ENCODE results near the gene PANK4. TPM values are rescaled to one million over a fixed set of nuclear protein-coding genes. Genes with fewer than 3 reads are reported as not detected.

PANK4 gene
- total RNA-seq, 1 experiment from 2014 or later, result 32.2 TPM

DNA sequence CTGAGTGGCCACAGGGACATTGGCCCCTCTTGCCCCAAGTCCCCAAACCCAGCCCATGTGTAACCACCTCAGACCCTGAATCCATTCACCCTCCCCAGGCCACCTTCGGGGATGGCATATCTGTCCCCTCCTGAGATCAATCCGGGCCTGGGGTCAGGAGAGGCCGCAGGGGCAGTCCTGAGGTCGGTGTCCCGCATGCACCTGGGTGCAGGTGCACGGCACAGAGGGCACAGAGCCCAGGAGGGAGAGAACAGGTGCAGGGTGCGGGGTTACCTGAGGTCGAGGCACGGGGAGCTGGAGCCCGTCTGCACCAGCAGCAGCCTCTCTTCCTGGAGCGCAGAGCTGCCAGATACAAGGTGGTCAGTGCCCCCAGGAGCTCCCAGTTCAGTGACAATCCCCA is 16.8 kb downstream of the PANK4 start:
- Mint-ChIP-seq H3K4me3 (no peak overlapping the region), H3K9me3 (no peaks in the 10 kb centered on the region), H3K27ac (no peak overlapping the region; a peak in 1 of 7 replicates), H3K4me1 (no peaks in the 10 kb centered on the region), H3K36me3 (ENCODE audit: insufficient read depth in 1 of 3, low read depth in 3 of 3) (peaks cover 12 to 42% (median 37%) of the 10 kb centered on the region in 3 experiments; a peak in 6 of 7 replicates), H3K27me3 (ENCODE audit: low read depth) (no peaks in the 10 kb centered on the region)
- Histone ChIP-seq H2AK5ac (ENCODE audit: insufficient read length, low read length) (no peak overlapping the region), H3K9me3 (ENCODE audit: control insufficient read depth, low read depth, low read length) (no peaks in the 10 kb centered on the region), H4K20me1 (ENCODE audit: control insufficient read depth, insufficient read depth, insufficient read length) (no peaks in the 10 kb centered on the region), H3K4me2 (ENCODE audit: insufficient read depth, insufficient read length, low read length) (no peak overlapping the region), H3K18ac (ENCODE audit: insufficient read length, low read depth, low read length) (no peak overlapping the region), H2BK120ac (ENCODE audit: low read depth, low read length, poor library complexity, severe bottlenecking) (no peak overlapping the region), H2AFZ (ENCODE audit: low read length) (no peak overlapping the region), H3K79me1 (ENCODE audit: insufficient read depth, low read depth, low read length, poor library complexity, severe bottlenecking) (no peaks in the 10 kb centered on the region), H2BK20ac (ENCODE audit: low read depth, low read length, poor library complexity, severe bottlenecking) (no peak overlapping the region), H4K8ac (replicated peaks; ENCODE audit: insufficient read length, low read depth, low read length) (no peak overlapping the region), H3K23ac (ENCODE audit: insufficient read length, low read depth, low read length) (no peak overlapping the region), H3K9ac (ENCODE audit: extremely low read depth, insufficient read length, low read length) (no peak overlapping the region), H2BK12ac (ENCODE audit: insufficient read length, low read depth, low read length) (no peak overlapping the region), H3K27me3 (ENCODE audit: insufficient read depth, low read length) (no peaks in the 10 kb centered on the region), H4K91ac (ENCODE audit: insufficient read length, low read depth, low read length) (no peak overlapping the region), H3K4ac (ENCODE audit: low read depth, low read length) (no peak overlapping the region), H4K5ac (ENCODE audit: insufficient read length, low read depth, low read length) (no peak overlapping the region), H3K23me2 (ENCODE audit: insufficient read length, low read depth, low read length, poor library complexity, severe bottlenecking) (no peaks in the 10 kb centered on the region), H3T11ph (ENCODE audit: low read length) (no peak overlapping the region), H2BK15ac (ENCODE audit: low read depth, low read length) (no peak overlapping the region), H2BK5ac (ENCODE audit: insufficient read length, low read length) (no peak overlapping the region), H3K79me2 (ENCODE audit: insufficient read depth, low read length) (no peaks in the 10 kb centered on the region), H3K56ac (ENCODE audit: insufficient read length, low read depth, low read length) (no peak overlapping the region), H3K27ac (ENCODE audit: insufficient read length, low read depth, low read length) (no peak overlapping the region), H3K4me1 (ENCODE audit: insufficient read depth, low read length) (no peaks in the 10 kb centered on the region), H3K14ac (ENCODE audit: insufficient read depth, low read length) (no peak overlapping the region)
- no CpG with 5 or more reads among the region's 11 CpGs for WGBS (ENCODE audit: extremely low coverage, insufficient read length, low lambda C conversion rate)
- TF ChIP-seq, protein P1, sequence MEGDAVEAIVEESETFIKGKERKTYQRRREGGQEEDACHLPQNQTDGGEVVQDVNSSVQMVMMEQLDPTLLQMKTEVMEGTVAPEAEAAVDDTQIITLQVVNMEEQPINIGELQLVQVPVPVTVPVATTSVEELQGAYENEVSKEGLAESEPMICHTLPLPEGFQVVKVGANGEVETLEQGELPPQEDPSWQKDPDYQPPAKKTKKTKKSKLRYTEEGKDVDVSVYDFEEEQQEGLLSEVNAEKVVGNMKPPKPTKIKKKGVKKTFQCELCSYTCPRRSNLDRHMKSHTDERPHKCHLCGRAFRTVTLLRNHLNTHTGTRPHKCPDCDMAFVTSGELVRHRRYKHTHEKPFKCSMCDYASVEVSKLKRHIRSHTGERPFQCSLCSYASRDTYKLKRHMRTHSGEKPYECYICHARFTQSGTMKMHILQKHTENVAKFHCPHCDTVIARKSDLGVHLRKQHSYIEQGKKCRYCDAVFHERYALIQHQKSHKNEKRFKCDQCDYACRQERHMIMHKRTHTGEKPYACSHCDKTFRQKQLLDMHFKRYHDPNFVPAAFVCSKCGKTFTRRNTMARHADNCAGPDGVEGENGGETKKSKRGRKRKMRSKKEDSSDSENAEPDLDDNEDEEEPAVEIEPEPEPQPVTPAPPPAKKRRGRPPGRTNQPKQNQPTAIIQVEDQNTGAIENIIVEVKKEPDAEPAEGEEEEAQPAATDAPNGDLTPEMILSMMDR (conservative IDR thresholded peaks at IDR 0.05), result no peak
- DNase-seq, result no peak
